Right lobe of liver (tissue), 4 donors: ENCODE measurements around the gene CTDSPL.

Experiments
- CTCF ChIP-seq, 4 donors: fragments of 200-600 bp in 3 of 4; fragments of 450-650 bp in 1 of 4; IDR thresholded peaks; one replicate each; pipeline versions ENCODE4 v1.5.1 to v1.8.0; 2016 to 2022; ENCODE audit warnings: antibody characterized with exemption in 4 of 4, mild to moderate bottlenecking in 2 of 4
- POLR2A ChIP-seq: fragments of 450-650 bp; IDR thresholded peaks from one replicate; pipeline ENCODE4 v1.6.1; 2017; ENCODE audit warnings: antibody characterized with exemption, mild to moderate bottlenecking
- donor health status: DM: no; HTN: no; CAD: no.
- donor health status: DM: no; HTN: no; CAD: no.
- donor health status: DM: no; HTN: yes; CAD: no.

- no peak for TF ChIP-seq CTCF (IDR thresholded peaks at IDR 0.05)
- TF ChIP-seq POLR2A = no peak
Observed at GRCh38 chr3:37991823-37992222, 130.1 kb downstream of the CTDSPL start.
